Subcutaneous abdominal adipose tissue (tissue), 5 donors: ENCODE results near the gene GRM5.

Experiments used
- H3K27ac ChIP-seq: one replicate; pipeline ENCODE4 v1.7.0; 2013; ENCODE audit warnings: low read depth, mild to moderate bottlenecking, inconsistent platforms, low read length, moderate library complexity
- H3K27me3 ChIP-seq, 5 donors: one replicate each; pipeline ENCODE4 v1.7.0; 2013; ENCODE audit warnings: low read length in 5 of 5, inconsistent platforms in 1 of 5; ENCODE audit not compliant: control insufficient read depth in 5 of 5, insufficient read depth in 4 of 5
- H3K36me3 ChIP-seq, 5 donors: one replicate each; pipeline ENCODE4 v1.7.0; 2013; ENCODE audit warnings: low read length in 5 of 5; ENCODE audit not compliant: control insufficient read depth in 5 of 5, insufficient read depth in 5 of 5
- H3K4me1 ChIP-seq, 5 donors: one replicate each; pipeline ENCODE4 v1.7.0; 2013; ENCODE audit warnings: low read length in 5 of 5, mild to moderate bottlenecking in 3 of 5, moderate library complexity in 1 of 5; ENCODE audit not compliant: control insufficient read depth in 5 of 5, insufficient read depth in 5 of 5
- H3K4me3 ChIP-seq, 5 donors: one replicate each; pipeline ENCODE4 v1.7.0; 2013; ENCODE audit warnings: low read length in 5 of 5, low read depth in 1 of 5
- H3K9ac ChIP-seq, 5 donors: one replicate each; pipeline ENCODE4 v1.7.0; 2013; ENCODE audit warnings: low read length in 5 of 5, mild to moderate bottlenecking in 4 of 5, moderate library complexity in 3 of 5
- H3K9me3 ChIP-seq, 5 donors: one replicate each; pipeline ENCODE4 v1.7.0; 2013; ENCODE audit warnings: low read length in 5 of 5; ENCODE audit not compliant: control insufficient read depth in 5 of 5
- donor health status: healthy.
- donor health status: healthy.
- donor health status: healthy.
- donor health status: healthy.
- donor health status: healthy.

GRM5 gene

DNA sequence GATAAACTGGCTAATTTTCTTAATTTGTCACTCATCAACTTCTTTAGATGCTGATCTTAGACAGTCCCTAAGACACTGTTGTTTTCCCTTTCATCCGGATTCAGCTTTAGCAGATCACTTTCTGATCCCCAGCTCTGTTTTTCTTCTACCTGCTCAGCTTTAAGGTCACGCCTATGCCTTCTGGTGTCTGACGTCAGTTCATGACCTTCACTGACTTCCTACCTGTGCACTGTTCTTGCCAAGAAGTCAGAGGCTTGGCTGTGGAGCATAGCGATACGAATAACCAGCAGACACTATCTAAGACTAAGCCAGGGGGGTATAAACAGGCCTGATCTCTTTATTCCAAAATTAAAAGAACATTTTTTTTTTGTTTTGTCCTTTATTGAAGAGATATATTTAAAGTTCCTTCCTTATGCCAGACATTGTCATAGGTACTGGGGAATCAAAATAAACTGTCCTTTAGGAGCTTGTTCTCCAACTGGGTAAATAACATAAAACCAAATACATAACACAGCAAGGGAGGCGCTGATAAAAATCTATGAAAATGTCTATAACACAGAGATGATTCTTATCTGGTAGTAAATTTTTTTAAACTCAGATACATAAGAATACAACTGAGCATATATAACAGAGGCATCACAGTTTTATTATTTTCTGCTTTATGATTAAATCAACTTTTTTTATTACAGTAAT, 376.1 kb downstream of the GRM5 start:
- Histone ChIP-seq H3K36me3 (no peaks in the 10 kb centered on the region), H3K9ac (no peak overlapping the region), H3K27me3 (no peaks in the 10 kb centered on the region), H3K4me1 (no peaks in the 10 kb centered on the region), H3K9me3 (no peaks in the 10 kb centered on the region), H3K4me3 (no peak overlapping the region), H3K27ac (no peak overlapping the region)

DNA sequence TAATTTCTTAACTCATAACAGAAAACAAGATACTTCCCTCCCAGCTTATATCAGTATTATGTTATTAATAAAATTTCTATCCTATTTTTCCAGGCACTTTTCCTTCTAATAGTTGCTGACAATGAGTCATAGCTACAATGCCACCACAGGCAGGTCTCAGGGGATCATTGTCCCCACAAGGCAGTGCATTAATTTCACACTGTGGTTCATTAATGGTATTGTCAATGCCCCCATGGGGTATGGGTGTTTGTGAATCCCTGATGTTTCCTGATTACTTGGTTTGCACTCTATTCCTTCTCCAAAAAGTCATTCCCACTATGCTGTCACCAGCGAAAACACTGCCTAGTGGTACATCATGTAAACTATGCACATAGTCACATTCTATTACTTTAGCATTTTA, 382.8 kb downstream of the GRM5 start:
- peaks cover 0 to 4% (median 0%) of the 10 kb centered on the region in 5 donors for H3K9me3 ChIP-seq
- no peak overlapping the region for H3K9ac ChIP-seq
- no peaks in the 10 kb centered on the region for H3K4me1 ChIP-seq
- H3K27me3 ChIP-seq: no peaks in the 10 kb centered on the region
- H3K36me3 ChIP-seq: no peaks in the 10 kb centered on the region
- no peak overlapping the region for H3K4me3 ChIP-seq
- no peak overlapping the region for H3K27ac ChIP-seq

DNA sequence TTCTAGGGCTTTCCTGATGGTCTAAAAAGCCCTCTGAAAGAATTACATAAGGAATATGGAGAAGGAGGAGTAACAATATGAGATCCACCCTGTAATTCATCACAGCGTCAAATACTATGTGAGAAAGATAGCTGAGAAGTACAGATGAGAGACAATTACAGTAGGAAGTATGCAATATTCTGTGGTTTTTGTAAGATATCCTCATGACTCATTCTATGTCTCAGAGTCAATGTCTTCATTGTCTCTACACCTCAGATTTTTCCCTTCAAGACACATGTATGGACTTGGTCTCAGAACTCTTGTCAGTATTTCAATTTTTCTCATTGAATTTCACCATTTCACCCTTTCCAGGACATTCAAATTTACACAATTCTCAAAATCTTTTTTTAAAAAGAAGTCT, 385.0 kb downstream of the GRM5 start:
- Histone ChIP-seq H3K36me3 (no peaks in the 10 kb centered on the region), H3K4me3 (no peak overlapping the region), H3K9me3 (peaks cover 0 to 4% (median 0%) of the 10 kb centered on the region in 5 donors), H3K27me3 (no peaks in the 10 kb centered on the region), H3K4me1 (no peaks in the 10 kb centered on the region), H3K9ac (no peak overlapping the region), H3K27ac (no peak overlapping the region)

DNA sequence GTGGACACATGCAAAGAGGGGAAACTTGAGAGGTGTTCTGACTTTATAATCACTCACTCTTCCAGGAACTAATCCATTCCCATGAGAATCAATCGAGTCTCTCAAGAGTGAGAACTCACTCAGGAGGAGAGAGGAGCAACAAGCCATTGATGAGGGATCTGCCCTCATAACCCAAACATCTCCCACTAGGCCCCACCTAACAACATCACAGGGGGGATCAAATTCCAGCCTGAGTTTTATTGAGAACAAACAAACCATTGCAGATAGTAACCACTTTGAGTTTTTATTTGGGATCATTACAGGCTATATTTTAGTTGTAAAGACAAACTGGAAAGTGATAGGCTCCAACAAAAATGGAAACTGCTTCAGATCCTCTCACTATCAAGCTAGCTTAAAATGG, 399.4 kb downstream of the GRM5 start:
- Histone ChIP-seq H3K36me3 (no peaks in the 10 kb centered on the region), H3K27me3 (no peaks in the 10 kb centered on the region), H3K27ac (no peak overlapping the region), H3K4me3 (no peak overlapping the region), H3K9me3 (peaks cover 0 to 2% (median 0%) of the 10 kb centered on the region in 5 donors), H3K9ac (no peak overlapping the region), H3K4me1 (no peaks in the 10 kb centered on the region)

- no peaks in the 10 kb centered on the region for H3K27me3 ChIP-seq
- no peak overlapping the region for H3K27ac ChIP-seq
- no peak overlapping the region for H3K4me3 ChIP-seq
- H3K36me3 ChIP-seq: no peaks in the 10 kb centered on the region
- no peaks in the 10 kb centered on the region for H3K9me3 ChIP-seq
- H3K4me1 ChIP-seq: no peaks in the 10 kb centered on the region
- H3K9ac ChIP-seq: no peak overlapping the region
Measured at GRCh38 chr11:88657076-88657738, 408.6 kb downstream of the GRM5 start.

- H3K27me3 ChIP-seq: no peaks in the 10 kb centered on the region
- H3K36me3 ChIP-seq: no peaks in the 10 kb centered on the region
- H3K9ac ChIP-seq: no peak overlapping the region
- no peaks in the 10 kb centered on the region for H3K4me1 ChIP-seq
- no peaks in the 10 kb centered on the region for H3K9me3 ChIP-seq
- H3K4me3 ChIP-seq: no peak overlapping the region
- no peak overlapping the region for H3K27ac ChIP-seq
Measured at GRCh38 chr11:88656283-88656682, 409.5 kb downstream of the GRM5 start.

GRCh38 chr11:88655656-88656055, 410.1 kb downstream of the GRM5 start:
- Histone ChIP-seq H3K4me1 (no peaks in the 10 kb centered on the region), H3K4me3 (no peak overlapping the region), H3K27me3 (no peaks in the 10 kb centered on the region), H3K9me3 (no peaks in the 10 kb centered on the region), H3K27ac (no peak overlapping the region), H3K36me3 (no peaks in the 10 kb centered on the region), H3K9ac (no peak overlapping the region)

DNA sequence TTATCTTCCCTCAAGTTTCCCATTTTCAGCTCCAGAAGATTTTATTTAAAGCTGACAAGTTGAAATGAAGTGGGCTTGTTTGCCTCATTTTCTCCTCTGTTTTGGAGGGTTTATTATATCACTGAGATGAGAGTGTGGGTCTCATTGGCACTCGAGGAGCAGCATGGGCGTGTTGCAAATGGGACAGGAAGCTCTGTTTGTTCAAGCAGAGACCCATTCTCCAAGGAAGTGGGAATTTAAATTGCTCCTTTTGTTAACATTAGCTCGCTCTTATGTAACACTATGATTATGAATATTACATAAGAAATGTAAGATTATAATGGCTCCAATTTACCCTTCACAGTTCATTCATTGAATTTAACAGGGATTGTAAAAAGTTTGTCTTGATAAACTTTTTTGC, 410.6 kb downstream of the GRM5 start:
- Histone ChIP-seq H3K9me3 (no peaks in the 10 kb centered on the region), H3K4me1 (no peaks in the 10 kb centered on the region), H3K9ac (no peak overlapping the region), H3K4me3 (no peak overlapping the region), H3K36me3 (no peaks in the 10 kb centered on the region), H3K27ac (no peak overlapping the region), H3K27me3 (no peaks in the 10 kb centered on the region)

- Histone ChIP-seq H3K9ac (no peak overlapping the region), H3K27me3 (no peaks in the 10 kb centered on the region), H3K4me1 (no peaks in the 10 kb centered on the region), H3K4me3 (no peak overlapping the region), H3K36me3 (no peaks in the 10 kb centered on the region), H3K9me3 (peaks cover 0 to 3% (median 0%) of the 10 kb centered on the region in 5 donors), H3K27ac (no peak overlapping the region)
Measured at GRCh38 chr11:88651556-88651955, 414.2 kb downstream of the GRM5 start.

- Histone ChIP-seq H3K9me3 (peaks cover 0 to 6% (median 0%) of the 10 kb centered on the region in 5 donors), H3K27me3 (no peaks in the 10 kb centered on the region), H3K4me1 (peaks cover 0 to 14% (median 0%) of the 10 kb centered on the region in 5 donors), H3K27ac (no peak overlapping the region), H3K36me3 (no peaks in the 10 kb centered on the region), H3K4me3 (no peak overlapping the region), H3K9ac (no peak overlapping the region)
Measured at GRCh38 chr11:88644724-88645123, 421.1 kb downstream of the GRM5 start.
